Body of pancreas (tissue), 4 donors: ENCODE measurements around the gene PRR5L.

Experiments used
- POLR2A ChIP-seq, 3 donors: fragments of 450-650 bp; IDR thresholded peaks; one replicate each; pipeline ENCODE4 v1.6.1; 2016; ENCODE audit warnings: antibody characterized with exemption in 3 of 3, mild to moderate bottlenecking in 2 of 3
- TF ChIP-seq, protein P1 (sequence below), 7 experiments: fragments of 450-650 bp in 4 of 7; fragments of 200-600 bp in 3 of 7; sonication (generic) in 3 of 7; IDR thresholded peaks; one replicate each; pipeline ENCODE4 v1.5.1; 2016 to 2019; ENCODE audit warnings: antibody characterized with exemption in 7 of 7

DNA sequence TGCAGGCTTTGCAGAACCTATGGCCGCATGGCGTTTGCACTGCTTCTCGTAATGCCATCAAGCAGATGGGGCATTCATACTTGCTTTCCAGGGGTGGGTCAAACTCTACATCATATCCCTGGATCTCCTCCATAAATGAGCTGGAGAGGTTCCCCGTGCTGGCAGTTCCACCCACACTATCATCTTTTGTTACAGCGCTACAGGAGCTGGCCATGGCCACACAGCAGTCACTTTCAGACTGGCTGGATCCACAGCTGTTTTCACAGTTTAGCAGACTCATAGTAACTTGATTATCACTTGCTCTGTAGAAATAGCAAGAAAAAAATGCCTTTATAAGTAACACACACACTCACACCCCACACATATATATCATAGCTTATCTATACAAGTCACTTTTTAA is 205.1 kb downstream of the PRR5L start:
- TF ChIP-seq, protein P1, sequence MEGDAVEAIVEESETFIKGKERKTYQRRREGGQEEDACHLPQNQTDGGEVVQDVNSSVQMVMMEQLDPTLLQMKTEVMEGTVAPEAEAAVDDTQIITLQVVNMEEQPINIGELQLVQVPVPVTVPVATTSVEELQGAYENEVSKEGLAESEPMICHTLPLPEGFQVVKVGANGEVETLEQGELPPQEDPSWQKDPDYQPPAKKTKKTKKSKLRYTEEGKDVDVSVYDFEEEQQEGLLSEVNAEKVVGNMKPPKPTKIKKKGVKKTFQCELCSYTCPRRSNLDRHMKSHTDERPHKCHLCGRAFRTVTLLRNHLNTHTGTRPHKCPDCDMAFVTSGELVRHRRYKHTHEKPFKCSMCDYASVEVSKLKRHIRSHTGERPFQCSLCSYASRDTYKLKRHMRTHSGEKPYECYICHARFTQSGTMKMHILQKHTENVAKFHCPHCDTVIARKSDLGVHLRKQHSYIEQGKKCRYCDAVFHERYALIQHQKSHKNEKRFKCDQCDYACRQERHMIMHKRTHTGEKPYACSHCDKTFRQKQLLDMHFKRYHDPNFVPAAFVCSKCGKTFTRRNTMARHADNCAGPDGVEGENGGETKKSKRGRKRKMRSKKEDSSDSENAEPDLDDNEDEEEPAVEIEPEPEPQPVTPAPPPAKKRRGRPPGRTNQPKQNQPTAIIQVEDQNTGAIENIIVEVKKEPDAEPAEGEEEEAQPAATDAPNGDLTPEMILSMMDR (IDR thresholded peaks at IDR 0.05), result no peak
- no peak for TF ChIP-seq POLR2A (IDR thresholded peaks at IDR 0.05)
